ENCODE measurements around the gene KCNA2.
A peak's percentile ranks its signal among the peaks of the same experiment; 100 is the strongest.

The KCNA2 gene

GRCh38 chr1:110554871-110555801 is 51.0 kb downstream of the KCNA2 start:
- TF ChIP-seq CTCF (conservative IDR thresholded peaks at IDR 0.05; ENCODE audit: low read depth, low read length) = peak; percentile 56
- DNase-seq (ENCODE audit: low read depth) = peak; percentile 14
- peak overlapping the region; percentile 17 for H3K4me3 ChIP-seq (ENCODE audit: low read depth, low read length)

DNA sequence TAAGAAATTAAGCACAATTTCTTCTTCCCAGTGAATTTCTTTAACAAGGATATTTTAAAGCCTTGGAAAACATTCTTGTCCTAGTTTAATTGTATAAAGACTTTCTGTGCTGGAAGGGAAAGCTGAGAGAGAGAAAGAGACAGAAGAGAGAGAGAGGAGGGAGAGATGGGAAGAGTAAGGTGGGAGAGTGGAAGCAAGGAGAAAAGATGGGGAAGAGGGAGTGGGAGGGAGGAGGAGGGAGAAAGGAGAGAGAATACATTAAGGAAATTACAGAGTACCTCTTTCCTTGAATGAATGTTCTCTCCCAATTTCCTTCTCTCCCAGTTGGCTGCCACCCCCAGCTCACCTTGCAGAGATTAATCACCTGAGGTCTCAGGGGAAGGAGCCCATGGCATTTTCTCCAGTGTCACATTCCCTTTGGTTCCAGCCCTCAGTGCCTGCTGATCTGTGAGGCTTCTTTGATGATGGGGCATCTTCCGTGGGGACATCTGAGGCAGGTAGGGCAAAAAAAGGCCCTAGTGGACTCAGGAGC is 54.8 kb downstream of the KCNA2 start:
- no peak for TF ChIP-seq CTCF (conservative IDR thresholded peaks at IDR 0.05; ENCODE audit: low read depth, low read length)
- no peak overlapping the region for H3K4me3 ChIP-seq (ENCODE audit: low read depth, low read length)
- no peak for DNase-seq (ENCODE audit: low read depth)

- H3K4me3 ChIP-seq (ENCODE audit: low read depth, low read length) = no peak overlapping the region
- TF ChIP-seq CTCF (conservative IDR thresholded peaks at IDR 0.05; ENCODE audit: low read depth, low read length) = no peak
- no peak for DNase-seq (ENCODE audit: low read depth)
These were observed 56.3 kb downstream of the KCNA2 start for GRCh38 chr1:110549831-110550230.

GRCh38 chr1:110548381-110548780 is 57.8 kb downstream of the KCNA2 start:
- no peak overlapping the region for H3K4me3 ChIP-seq (ENCODE audit: low read depth, low read length)
- DNase-seq (ENCODE audit: low read depth) = peak; percentile 50
- TF ChIP-seq CTCF (conservative IDR thresholded peaks at IDR 0.05; ENCODE audit: low read depth, low read length) = peak; percentile 59

DNA sequence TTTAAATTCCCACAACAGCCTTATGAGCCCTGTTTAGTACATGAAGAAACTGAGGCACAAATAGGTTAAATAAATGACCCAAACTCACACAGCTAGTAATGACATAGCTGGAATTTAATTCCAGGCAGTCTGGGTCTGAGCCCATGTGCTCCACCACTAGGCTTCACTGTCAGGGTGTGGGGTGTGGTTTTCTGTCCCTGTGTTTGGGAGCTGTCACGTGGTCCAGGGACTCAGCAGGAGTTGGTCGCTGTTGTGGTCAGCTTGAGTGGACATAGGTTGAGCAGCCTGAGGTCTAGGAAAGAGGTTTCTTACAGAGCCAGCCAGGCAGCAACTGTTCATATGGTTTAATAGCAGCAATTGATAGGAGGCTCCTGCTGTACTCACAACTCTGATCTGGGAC is 59.1 kb downstream of the KCNA2 start:
- no peak for TF ChIP-seq CTCF (conservative IDR thresholded peaks at IDR 0.05; ENCODE audit: low read depth, low read length)
- H3K4me3 ChIP-seq (ENCODE audit: low read depth, low read length) = no peak overlapping the region
- DNase-seq (ENCODE audit: low read depth) = no peak

DNA sequence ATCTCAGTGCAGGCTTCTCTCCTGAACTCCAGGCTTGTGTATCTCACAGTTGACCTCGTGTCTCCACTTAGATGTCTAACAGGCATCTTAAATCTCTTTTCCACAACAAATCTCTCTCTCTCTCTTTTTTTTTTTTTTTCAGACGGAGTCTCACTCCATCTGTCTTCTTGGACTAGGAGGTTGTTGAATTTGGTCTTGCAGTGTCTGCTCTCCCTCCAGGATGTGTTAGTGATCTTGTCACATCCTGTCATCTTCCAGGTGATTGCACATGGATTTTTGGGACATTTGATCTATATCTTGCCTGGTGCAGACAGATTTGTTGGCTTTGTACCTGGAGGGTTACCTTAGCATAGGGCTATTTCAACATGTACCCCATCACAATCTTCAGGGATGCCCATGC is 60.7 kb downstream of the KCNA2 start:
- no peak overlapping the region for H3K4me3 ChIP-seq (ENCODE audit: low read depth, low read length)
- no peak for TF ChIP-seq CTCF (conservative IDR thresholded peaks at IDR 0.05; ENCODE audit: low read depth, low read length)
- no peak for DNase-seq (ENCODE audit: low read depth)

Data from choroid plexus epithelial cell (primary cell).